22Rv1 (cell line): ENCODE measurements around the gene LMO4.

Source experiments
- H3K27ac ChIP-seq: fragments of 450-650 bp; 2 replicates; pipeline ENCODE4 v1.5.1; 2017
- ZFX ChIP-seq: fragments of 450-650 bp; IDR thresholded peaks from 2 replicates; pipeline ENCODE4 v1.6.1; 2017; ENCODE audit warnings: antibody characterized with exemption, borderline replicate concordance
- TF ChIP-seq, protein P1 (sequence below): fragments of 450-650 bp; IDR thresholded peaks from 2 replicates; pipeline ENCODE4 v1.5.1; 2017; ENCODE audit warnings: mild to moderate bottlenecking

LMO4 gene

GRCh38 chr1:87349036-87349435 is 20.4 kb downstream of the LMO4 start:
- no peak overlapping the region for H3K27ac ChIP-seq
- TF ChIP-seq, protein P1, sequence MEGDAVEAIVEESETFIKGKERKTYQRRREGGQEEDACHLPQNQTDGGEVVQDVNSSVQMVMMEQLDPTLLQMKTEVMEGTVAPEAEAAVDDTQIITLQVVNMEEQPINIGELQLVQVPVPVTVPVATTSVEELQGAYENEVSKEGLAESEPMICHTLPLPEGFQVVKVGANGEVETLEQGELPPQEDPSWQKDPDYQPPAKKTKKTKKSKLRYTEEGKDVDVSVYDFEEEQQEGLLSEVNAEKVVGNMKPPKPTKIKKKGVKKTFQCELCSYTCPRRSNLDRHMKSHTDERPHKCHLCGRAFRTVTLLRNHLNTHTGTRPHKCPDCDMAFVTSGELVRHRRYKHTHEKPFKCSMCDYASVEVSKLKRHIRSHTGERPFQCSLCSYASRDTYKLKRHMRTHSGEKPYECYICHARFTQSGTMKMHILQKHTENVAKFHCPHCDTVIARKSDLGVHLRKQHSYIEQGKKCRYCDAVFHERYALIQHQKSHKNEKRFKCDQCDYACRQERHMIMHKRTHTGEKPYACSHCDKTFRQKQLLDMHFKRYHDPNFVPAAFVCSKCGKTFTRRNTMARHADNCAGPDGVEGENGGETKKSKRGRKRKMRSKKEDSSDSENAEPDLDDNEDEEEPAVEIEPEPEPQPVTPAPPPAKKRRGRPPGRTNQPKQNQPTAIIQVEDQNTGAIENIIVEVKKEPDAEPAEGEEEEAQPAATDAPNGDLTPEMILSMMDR = no peak
- no peak for TF ChIP-seq ZFX

GRCh38 chr1:87355894-87356293 is 27.2 kb downstream of the LMO4 start:
- no peak overlapping the region for H3K27ac ChIP-seq
- TF ChIP-seq ZFX = no peak
- TF ChIP-seq, protein P1 = no peak

- H3K27ac ChIP-seq = no peak overlapping the region
- no peak for TF ChIP-seq ZFX
- TF ChIP-seq, protein P1 = no peak
These were observed 27.9 kb downstream of the LMO4 start for GRCh38 chr1:87356591-87356990.

DNA sequence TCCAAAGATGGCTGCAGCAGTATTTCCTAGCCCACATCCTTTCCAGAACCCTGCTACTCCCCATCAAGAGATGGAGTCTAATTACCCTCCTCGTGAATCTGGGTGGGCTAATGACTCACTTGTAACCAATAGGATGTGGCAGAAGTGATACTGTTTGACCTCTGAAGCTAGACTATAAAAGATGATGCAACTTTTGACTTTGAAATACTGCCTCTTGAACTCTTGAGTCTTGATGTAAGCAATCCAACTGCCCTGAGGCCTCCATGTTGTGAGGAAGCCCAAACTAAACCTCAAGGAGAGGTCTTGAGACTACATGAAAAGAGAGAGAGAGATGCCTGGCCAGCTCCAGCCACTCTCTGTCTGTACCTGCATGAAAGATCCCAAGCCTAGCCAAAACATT is 29.5 kb downstream of the LMO4 start:
- no peak overlapping the region for H3K27ac ChIP-seq
- TF ChIP-seq ZFX = no peak
- TF ChIP-seq, protein P1 = no peak

GRCh38 chr1:87359586-87359985 is 30.9 kb downstream of the LMO4 start:
- H3K27ac ChIP-seq = no peak overlapping the region
- TF ChIP-seq, protein P1 = no peak
- no peak for TF ChIP-seq ZFX

- TF ChIP-seq, protein P1 = no peak
- TF ChIP-seq ZFX = no peak
- H3K27ac ChIP-seq = no peak overlapping the region
These were observed 33.6 kb downstream of the LMO4 start for GRCh38 chr1:87362063-87362833.

DNA sequence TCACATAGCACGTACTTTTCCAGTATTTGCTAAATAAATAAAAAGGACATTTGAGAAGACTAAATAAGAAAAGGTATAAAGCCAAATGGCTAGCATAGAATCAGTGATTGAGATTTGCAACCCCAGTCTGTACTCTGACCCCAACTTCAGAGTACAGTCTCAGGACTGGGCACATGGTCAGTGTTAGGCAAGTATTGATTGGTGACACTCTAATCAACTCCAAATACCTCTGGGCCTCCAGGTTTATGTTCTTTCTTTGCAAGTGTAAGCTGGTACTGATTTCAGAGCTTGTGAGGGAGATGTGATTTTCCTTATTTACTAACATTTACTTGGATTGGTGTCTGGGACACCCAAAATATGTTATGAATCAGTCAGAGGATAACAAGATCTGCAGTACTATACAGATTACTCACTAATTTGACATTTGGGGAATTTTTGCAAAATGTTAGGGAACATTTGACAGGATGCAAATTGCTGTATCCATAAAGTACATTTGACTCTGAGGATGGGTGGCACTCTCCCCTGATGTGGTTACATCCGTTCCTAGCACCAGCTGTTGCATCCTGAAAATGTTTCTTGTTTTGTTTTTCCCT is 34.2 kb downstream of the LMO4 start:
- H3K27ac ChIP-seq = no peak overlapping the region
- TF ChIP-seq ZFX = no peak
- TF ChIP-seq, protein P1 = no peak
